HepG2 (cell line): Measurements from ENCODE around the gene LRPAP1. TPM values are rescaled to one million over a fixed set of nuclear protein-coding genes. Genes with fewer than 3 reads are reported as not detected.
A peak's percentile ranks its signal among the peaks of the same experiment; 100 is the strongest.
"Not testable (repeated sequence)": the region's sequence is repeated elsewhere in the genome, so short reads cannot be mapped to it uniquely, and the experiment has no call there.

Experiments
- ATAC-seq: fragments of 200-7000 bp; cut with Tn5 transposase; 3 replicates; pipeline ENCODE4 v1.9.1; 2020; ENCODE audit warnings: mild to moderate bottlenecking, moderate library complexity
- BruUV-seq: library from RNA; stranded (reverse); fragments of 400-500 nt; replicated peaks from 2 replicates; lab custom pipeline; 2021; lab: Mats Ljungman, UMichigan
- CTCF ChIA-PET: fragments of 300-600 bp; formaldehyde crosslinking; extraction: SDS; loops from one replicate; lab custom pipeline; 2021; ENCODE audit warnings: low total read pairs, inconsistent platforms, low intra/inter-chr PET ratio; lab: Yijun Ruan, JAX
- POLR2A ChIA-PET: fragments of 350-600 bp; sonication (Branson Sonifier 250); formaldehyde crosslinking; loops from one replicate; lab custom pipeline; 2020; ENCODE audit warnings: antibody characterized with exemption, inconsistent platforms; lab: Yijun Ruan, JAX
- DNase-seq: peaks from one replicate; pipeline ENCODE4 v3.0.0-alpha.2; 2015; ENCODE audit warnings: low spot score
- FAIRE-seq: peaks from 3 replicates; lab custom pipeline; 2011; peaks lifted over from hg19 to GRCh38; lab: Jason Lieb, UNC
- H2AFZ ChIP-seq: one replicate; pipeline ENCODE4 v1.6.1; 2011; ENCODE audit warnings: low read length, inconsistent platforms
- H3K27ac ChIP-seq: fragments of 300-600 bp; 3 replicates; pipeline ENCODE4 v1.8.0; 2011; ENCODE audit warnings: mixed run types, mild to moderate bottlenecking, mixed read lengths, low read length, inconsistent platforms; ENCODE audit not compliant: insufficient read depth; ENCODE audit errors: extremely low read length
- H3K27me3 ChIP-seq, 2 experiments: fragments of 200-600 bp in 1 of 2; 2 replicates in 1 of 2; 3 replicates in 1 of 2; pipeline versions ENCODE4 v1.6.0 to v1.8.0; 2011; ENCODE audit warnings: low read length in 2 of 2, mild to moderate bottlenecking in 2 of 2, moderate library complexity in 2 of 2, inconsistent platforms in 1 of 2; ENCODE audit not compliant: insufficient read depth in 2 of 2, control insufficient read depth in 1 of 2
- H3K36me3 ChIP-seq, 2 experiments: fragments of 200-600 bp in 1 of 2; replicated peaks in 1 of 2; 2 replicates in 1 of 2; 3 replicates in 1 of 2; pipeline versions ENCODE4 v1.5.1 to v1.8.0; 2011; ENCODE audit warnings: low read length in 2 of 2, inconsistent platforms in 1 of 2; ENCODE audit not compliant: insufficient read depth in 2 of 2, control insufficient read depth in 1 of 2
- H3K4me1 ChIP-seq: 2 replicates; pipeline ENCODE4 v1.5.1; 2012; ENCODE audit warnings: low read length, inconsistent platforms; ENCODE audit not compliant: insufficient read depth
- H3K4me2 ChIP-seq: 2 replicates; pipeline ENCODE4 v1.6.0; 2011; ENCODE audit warnings: low read depth, low read length, inconsistent platforms
- H3K4me3 ChIP-seq, 3 experiments: fragments of 200-600 bp in 1 of 3; sonication (generic), shearing (Covaris generic) in 1 of 3; replicated peaks in 1 of 3; 2 replicates each; pipeline ENCODE4 v1.5.1; 2011 to 2016; ENCODE audit warnings: low read length in 3 of 3, inconsistent platforms in 2 of 3, low read depth in 2 of 3, mild to moderate bottlenecking in 2 of 3, control low read depth in 1 of 3, mixed read lengths in 1 of 3; ENCODE audit not compliant: insufficient read depth in 1 of 3
- H3K79me2 ChIP-seq: one replicate; pipeline ENCODE4 v1.6.1; 2011; ENCODE audit warnings: low read length, inconsistent platforms; ENCODE audit not compliant: insufficient read depth
- H3K9ac ChIP-seq: 2 replicates; pipeline ENCODE4 v1.6.0; 2011; ENCODE audit warnings: mild to moderate bottlenecking, low read depth, low read length, inconsistent platforms; ENCODE audit not compliant: insufficient read depth
- H3K9me3 ChIP-seq: 2 replicates; pipeline ENCODE4 v1.5.1; 2012; ENCODE audit warnings: mild to moderate bottlenecking, low read length
- H4K20me1 ChIP-seq: 2 replicates; pipeline ENCODE4 v1.6.0; 2011; ENCODE audit warnings: inconsistent platforms, mild to moderate bottlenecking, low read length, moderate library complexity; ENCODE audit not compliant: insufficient read depth
- HNF4A ChIP-seq: sonication (generic); formaldehyde crosslinking; IDR thresholded peaks from 2 replicates; pipeline ENCODE4 v1.4.0; 2020; ENCODE audit warnings: missing genetic modification reagents
- HNRNPL ChIP-seq: fragments of 200-400 bp; formaldehyde crosslinking; IDR thresholded peaks from 2 replicates; pipeline ENCODE4 v1.6.1; 2017; ENCODE audit warnings: mild to moderate bottlenecking, low read depth, low read length
- HOXA3 ChIP-seq: sonication (generic); formaldehyde crosslinking; IDR thresholded peaks from 2 replicates; pipeline ENCODE4 v1.5.0; 2020; ENCODE audit warnings: missing genetic modification reagents
- PAXIP1 ChIP-seq: sonication (generic); formaldehyde crosslinking; conservative IDR thresholded peaks from 2 replicates; pipeline ENCODE4 v1.4.0; 2020; ENCODE audit warnings: mild to moderate bottlenecking, missing genetic modification reagents, moderate library complexity
- ZNF687 ChIP-seq: sonication (generic); formaldehyde crosslinking; IDR thresholded peaks from 2 replicates; pipeline ENCODE4 v1.5.1; 2020; ENCODE audit warnings: mild to moderate bottlenecking, missing genetic modification reagents, moderate library complexity
- WGBS: methylation state at CpG from one replicate; pipeline ENCODE4 v1.1.6; 2017; ENCODE audit warnings: low lambda C conversion rate; 5-methylcytosine and 5-hydroxymethylcytosine counted together
- in situ Hi-C: cut with HindIII; loops from 2 replicates; pipeline ENCODE4 v1.10.0; 2017; ENCODE audit warnings: low pct_unique_long_range_greater_than_20kb; ENCODE audit not compliant: extremely low pct_ligation_motif_present
- intact Hi-C: fragments of 100-400 bp; cut with micrococcal nuclease; formaldehyde crosslinking; loops from one replicate; pipeline ENCODE4 v1.10.0; 2022; ENCODE audit not compliant: unreplicated experiment
- polyA plus RNA-seq, 8 experiments: library from polyadenylated mRNA; depleted of rRNA in 3 of 8; stranded (reverse) in 7 of 8; unstranded in 1 of 8; fragments of >200 nt; fragmentation: Illumina TruSeq in 4 of 8; extraction: Trizol in 4 of 8; gene quantifications; 2 replicates each; pipeline versions ENCODE4 v1.2.1 to v1.2.3, GENCODE V29; 2011 to 2016; ENCODE audit warnings: low read depth in 4 of 8, missing spikeins in 1 of 8, mixed read lengths in 1 of 8; ENCODE audit not compliant: insufficient read depth in 1 of 8
- total RNA-seq, 5 experiments: library from RNA; depleted of rRNA; stranded (reverse); fragments of >200 nt; fragmentation: Illumina TruSeq; extraction: Trizol; gene quantifications; 2 replicates each; pipeline ENCODE4 v1.2.3, GENCODE V29; 2016; ENCODE audit warnings: low read depth in 1 of 5

The LRPAP1 gene
- total and polyA plus RNA-seq, 2 of the 13 experiments (the other 11 are each of a cell fraction or from before 2014, with no cell fraction given), result 153 to 191 TPM

- intact Hi-C loops, FAIRE-seq, in situ Hi-C loops, BruUV-seq, H3K9ac ChIP-seq, H3K27ac ChIP-seq, H3K4me3 ChIP-seq, H3K27me3 ChIP-seq, H3K79me2 ChIP-seq, DNase-seq, H3K36me3 ChIP-seq, CTCF ChIA-PET, POLR2A ChIA-PET, H2AFZ ChIP-seq, H3K9me3 ChIP-seq, H4K20me1 ChIP-seq: not testable (repeated sequence)
- peak; percentile 70 for ATAC-seq
- WGBS, result 92% methylated on average over 2 of the region's 15 CpGs
- Histone ChIP-seq H3K4me2 (peak overlapping the region; percentile 42; the same call in 1 of the 2 replicates), H3K4me1 (peaks cover 49% of the 10 kb centered on the region)
Measured at GRCh38 chr4:3581334-3582090, 49.3 kb upstream of the LRPAP1 start.

GRCh38 chr4:3580859-3581258, 48.6 kb upstream of the LRPAP1 start:
- Histone ChIP-seq H3K4me1 (peaks cover 53% of the 10 kb centered on the region), H3K4me2 (peak overlapping the region; percentile 42; the same call in 1 of the 2 replicates)
- POLR2A ChIA-PET, H3K27ac ChIP-seq, H3K9ac ChIP-seq, BruUV-seq, H3K79me2 ChIP-seq, H3K9me3 ChIP-seq, CTCF ChIA-PET, in situ Hi-C loops, H3K36me3 ChIP-seq, DNase-seq, H2AFZ ChIP-seq, H3K27me3 ChIP-seq, H4K20me1 ChIP-seq, H3K4me3 ChIP-seq, intact Hi-C loops, FAIRE-seq: not testable (repeated sequence)
- TF ChIP-seq HNF4A (CRISPR knock-in tag) (peak; percentile 63), HOXA3 (CRISPR knock-in tag) (peak; percentile 26; the same call in 1 of the 2 replicates), ZNF687 (CRISPR knock-in tag) (peak; percentile 26; the same call in 1 of the 2 replicates), PAXIP1 (CRISPR knock-in tag) (0 out of 2 replicates have a peak, but pooled peaks have one; percentile 27), HNRNPL (0 out of 2 replicates have a peak, but pooled peaks have one; percentile 32)
- ATAC-seq, result peak; percentile 82
- WGBS, result 2% methylated on average over 7 of the region's 9 CpGs
